Measurements from ENCODE around the gene ARHGAP31.

Gene ARHGAP31

GRCh38 chr3:119396870-119397269 lies 102.7 kb downstream of the ARHGAP31 start:
- DNase-seq, result no peak

- DNase-seq, result no peak
These were observed 106.3 kb downstream of the ARHGAP31 start for GRCh38 chr3:119400466-119400865.

- DNase-seq, result no peak
These were observed 106.9 kb downstream of the ARHGAP31 start for GRCh38 chr3:119401069-119401468.

GRCh38 chr3:119401503-119402440 lies 107.6 kb downstream of the ARHGAP31 start:
- DNase-seq, result no peak

- DNase-seq, result no peak
These were observed 108.6 kb downstream of the ARHGAP31 start for GRCh38 chr3:119402791-119403190.

- DNase-seq, result no peak
These were observed 109.0 kb downstream of the ARHGAP31 start for GRCh38 chr3:119403201-119403600.

- no peak for DNase-seq
These were observed 111.1 kb downstream of the ARHGAP31 start for GRCh38 chr3:119405315-119405714.

GRCh38 chr3:119408243-119408950 lies 114.2 kb downstream of the ARHGAP31 start:
- DNase-seq, result no peak

- no peak for DNase-seq
These were observed 115.7 kb downstream of the ARHGAP31 start for GRCh38 chr3:119409844-119410243.

- no peak for DNase-seq
These were observed 119.6 kb downstream of the ARHGAP31 start for GRCh38 chr3:119413603-119414280.

- no peak for DNase-seq
These were observed 122.7 kb downstream of the ARHGAP31 start for GRCh38 chr3:119416873-119417272.

GRCh38 chr3:119417771-119418512 lies 123.8 kb downstream of the ARHGAP31 start:
- no peak for DNase-seq

GRCh38 chr3:119418641-119419040 lies 124.5 kb downstream of the ARHGAP31 start:
- DNase-seq, result no peak

GRCh38 chr3:119420196-119420595 lies 126.0 kb downstream of the ARHGAP31 start:
- no peak for DNase-seq

- no peak for DNase-seq
These were observed 133.5 kb downstream of the ARHGAP31 start for GRCh38 chr3:119427669-119428068.

- DNase-seq, result no peak
These were observed 134.4 kb downstream of the ARHGAP31 start for GRCh38 chr3:119428538-119428937.

GRCh38 chr3:119433613-119434325 lies 139.6 kb downstream of the ARHGAP31 start:
- no peak for DNase-seq

GRCh38 chr3:119434703-119435102 lies 140.5 kb downstream of the ARHGAP31 start:
- DNase-seq, result no peak

- no peak for DNase-seq
These were observed 142.8 kb downstream of the ARHGAP31 start for GRCh38 chr3:119436977-119437376.

- DNase-seq, result no peak
These were observed 143.6 kb downstream of the ARHGAP31 start for GRCh38 chr3:119437691-119438258.

- no peak for DNase-seq
These were observed 149.0 kb downstream of the ARHGAP31 start for GRCh38 chr3:119443179-119443578.

- DNase-seq, result no peak
These were observed 150.4 kb downstream of the ARHGAP31 start for GRCh38 chr3:119444590-119444989.

All from activated CD8-positive, alpha-beta memory T cell treated with anti-CD3 and anti-CD28 coated beads for 24 hours (primary cell).